ENCODE results near the gene APBA1. TPM values are rescaled to one million over a fixed set of nuclear protein-coding genes. Genes with fewer than 3 reads are reported as not detected.

APBA1 gene
- total and polyA plus RNA-seq, 2 donors (not counting 1 experiment from before 2014, with no cell fraction given), result 0.01 to 0.05 TPM

DNA sequence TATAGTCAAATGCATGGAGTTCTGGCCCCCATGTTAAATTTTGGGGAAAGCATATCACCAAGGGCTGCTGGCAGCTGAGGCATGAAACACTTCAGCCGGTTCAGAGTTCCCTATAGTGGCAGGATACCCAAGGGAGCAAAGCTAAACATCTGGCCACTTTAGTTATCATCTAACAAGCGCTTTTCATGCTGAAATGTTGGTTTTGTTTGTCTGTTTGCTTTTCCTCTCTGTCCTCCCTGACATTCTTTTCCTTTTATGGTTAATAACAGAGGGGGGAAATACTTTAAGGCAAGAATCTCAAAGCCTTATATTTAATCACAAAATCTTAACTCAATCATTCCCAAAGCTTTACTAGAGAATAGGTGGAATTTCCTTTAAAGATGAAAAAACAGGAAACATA lies 11.9 kb downstream of the APBA1 start:
- ChIA-PET CTCF (interaction anchor here (0.8 kb wide), 1 partner anchor 12 kb away, joined by 4 read pairs; the partner anchor contains the start of gene APBA1), POLR2A (no interaction called here)
- Histone ChIP-seq H3K27ac (ENCODE audit: low read length in 2 of 2) (no peak overlapping the region), H3K4me2 (replicated peaks; ENCODE audit: low read depth, low read length, poor library complexity, severe bottlenecking) (no peak overlapping the region), H3K27me3 (replicated peaks in 1 of 4; ENCODE audit: control extremely low read depth in 1 of 4, control insufficient read depth in 3 of 4, insufficient read depth in 4 of 4, low read length in 3 of 4) (peaks cover 0 to 5% (median 4%) of the 10 kb centered on the region in 4 experiments), H3K36me3 (replicated peaks in 1 of 2; ENCODE audit: control extremely low read depth in 1 of 2, control insufficient read depth in 1 of 2, extremely low read depth in 1 of 2, insufficient read depth in 2 of 2, low read length in 1 of 2) (no peaks in the 10 kb centered on the region), H3K9ac (ENCODE audit: low read length) (no peak overlapping the region), H2AFZ (ENCODE audit: insufficient read depth, low read depth, low read length, poor library complexity, severe bottlenecking) (no peak overlapping the region), H4K20me1 (ENCODE audit: control insufficient read depth, insufficient read depth, low read length, poor library complexity, severe bottlenecking) (no peaks in the 10 kb centered on the region), H3K79me2 (ENCODE audit: control insufficient read depth, insufficient read depth, low read length) (no peaks in the 10 kb centered on the region), H3K4me1 (ENCODE audit: control insufficient read depth in 2 of 2, insufficient read depth in 2 of 2, low read length in 2 of 2) (no peaks in the 10 kb centered on the region), H3K9me3 (ENCODE audit: control extremely low read depth in 1 of 3, control insufficient read depth in 2 of 3, insufficient read depth in 1 of 3, low read length in 2 of 3) (no peaks in the 10 kb centered on the region), H3K4me3 (ENCODE audit: control extremely low read depth in 1 of 5, extremely low read depth in 1 of 5, insufficient read depth in 1 of 5, low read depth in 2 of 5, low read length in 4 of 5) (no peak overlapping the region)
- DNase-seq (no peak), ATAC-seq (ENCODE audit: low read depth) (no peak)
- Mint-ChIP-seq H3K9me3 (ENCODE audit: insufficient read depth) (no peaks in the 10 kb centered on the region), H3K27me3 (peaks cover 21% of the 10 kb centered on the region), H3K4me3 (no peak overlapping the region), H3K4me1 (no peaks in the 10 kb centered on the region), H3K27ac (no peak overlapping the region)
- TF ChIP-seq CTCF (IDR thresholded peaks at IDR 0.05), result no peak
- TF ChIP-seq EZH2 (IDR thresholded peaks at IDR 0.05; ENCODE audit: borderline replicate concordance, insufficient read depth, low read depth, low read length, poor library complexity, severe bottlenecking), result no peak
- WGBS (ENCODE audit: insufficient coverage), result no CpG with 5 or more reads among the region's 2 CpGs
- intact Hi-C loops (cut with micrococcal nuclease), result no loop called here

- ATAC-seq (ENCODE audit: low read depth), result no peak
- no peak overlapping the region for H3K4me3 Mint-ChIP-seq
- ChIA-PET POLR2A (no interaction called here), CTCF (interaction anchor here (0.8 kb wide), 1 partner anchor 13 kb away, joined by 4 read pairs; the partner anchor contains the start of gene APBA1)
- Histone ChIP-seq H3K4me2 (replicated peaks; ENCODE audit: low read depth, low read length, poor library complexity, severe bottlenecking) (no peak overlapping the region), H3K36me3 (replicated peaks in 1 of 2; ENCODE audit: control extremely low read depth in 1 of 2, control insufficient read depth in 1 of 2, extremely low read depth in 1 of 2, insufficient read depth in 2 of 2, low read length in 1 of 2) (no peaks in the 10 kb centered on the region), H3K27me3 (replicated peaks in 1 of 4; ENCODE audit: control extremely low read depth in 1 of 4, control insufficient read depth in 3 of 4, insufficient read depth in 4 of 4, low read length in 3 of 4) (peaks cover 0 to 5% (median 2%) of the 10 kb centered on the region in 4 experiments), H2AFZ (ENCODE audit: insufficient read depth, low read depth, low read length, poor library complexity, severe bottlenecking) (no peak overlapping the region), H4K20me1 (ENCODE audit: control insufficient read depth, insufficient read depth, low read length, poor library complexity, severe bottlenecking) (no peaks in the 10 kb centered on the region), H3K9me3 (ENCODE audit: control extremely low read depth in 1 of 3, control insufficient read depth in 2 of 3, insufficient read depth in 1 of 3, low read length in 2 of 3) (no peaks in the 10 kb centered on the region), H3K4me3 (ENCODE audit: control extremely low read depth in 1 of 5, extremely low read depth in 1 of 5, insufficient read depth in 1 of 5, low read depth in 2 of 5, low read length in 4 of 5) (no peak overlapping the region), H3K4me1 (ENCODE audit: control insufficient read depth in 2 of 2, insufficient read depth in 2 of 2, low read length in 2 of 2) (no peaks in the 10 kb centered on the region), H3K27ac (ENCODE audit: low read length in 2 of 2) (no peak overlapping the region), H3K79me2 (ENCODE audit: control insufficient read depth, insufficient read depth, low read length) (no peaks in the 10 kb centered on the region), H3K9ac (ENCODE audit: low read length) (no peak overlapping the region)
- intact Hi-C loops (cut with micrococcal nuclease), result no loop called here
- peaks cover 16% of the 10 kb centered on the region for H3K27me3 Mint-ChIP-seq
- H3K27ac Mint-ChIP-seq, result no peak overlapping the region
- DNase-seq, result no peak
- H3K4me1 Mint-ChIP-seq, result no peaks in the 10 kb centered on the region
- TF ChIP-seq CTCF (IDR thresholded peaks at IDR 0.05) (no peak), EZH2 (IDR thresholded peaks at IDR 0.05; ENCODE audit: borderline replicate concordance, insufficient read depth, low read depth, low read length, poor library complexity, severe bottlenecking) (no peak)
- H3K9me3 Mint-ChIP-seq (ENCODE audit: insufficient read depth), result no peaks in the 10 kb centered on the region
- 93% methylated on average over 2 of the region's 3 CpGs for WGBS (ENCODE audit: insufficient coverage)
Measured at GRCh38 chr9:69658987-69659675, 13.0 kb downstream of the APBA1 start.

Data from B cell (primary cell).